Skeletal muscle satellite cell (primary cell): ENCODE data around the gene TMEM270. TPM values are rescaled to one million over a fixed set of nuclear protein-coding genes. Genes with fewer than 3 reads are reported as not detected.
A peak's percentile ranks its signal among the peaks of the same experiment; 100 is the strongest.
"Not testable (repeated sequence)": the region's sequence is repeated elsewhere in the genome, so short reads cannot be mapped to it uniquely, and the experiment has no call there.

ENCODE experiments used
- H3K27me3 ChIP-seq: 2 replicates; pipeline ENCODE4 v1.7.0; 2013; ENCODE audit warnings: low read length; ENCODE audit not compliant: control insufficient read depth, insufficient read depth
- H3K36me3 ChIP-seq: 2 replicates; pipeline ENCODE4 v1.7.0; 2013; ENCODE audit warnings: mild to moderate bottlenecking, control low read depth, low read length; ENCODE audit not compliant: insufficient read depth
- H3K4me1 ChIP-seq: 2 replicates; pipeline ENCODE4 v1.7.0; 2013; ENCODE audit warnings: low read length; ENCODE audit not compliant: control insufficient read depth, insufficient read depth
- H3K4me2 ChIP-seq: 2 replicates; pipeline ENCODE4 v1.7.0; 2013; ENCODE audit warnings: mild to moderate bottlenecking, low read length
- H3K4me3 ChIP-seq: 2 replicates; pipeline ENCODE4 v1.7.0; 2013; ENCODE audit warnings: low read length
- H3K9ac ChIP-seq: 2 replicates; pipeline ENCODE4 v1.7.0; 2013; ENCODE audit warnings: mild to moderate bottlenecking, low read depth, low read length, moderate library complexity
- H3K9me3 ChIP-seq: replicated peaks from 2 replicates; pipeline ENCODE4 v1.7.0; 2013; ENCODE audit warnings: mild to moderate bottlenecking, control low read depth, low read length
- total RNA-seq: library from RNA; depleted of rRNA; stranded (reverse); fragments of >200 nt; gene quantifications from 2 replicates; pipeline ENCODE4 v1.2.3, GENCODE V29; 2012; rRNA removed

TMEM270 gene, protein sequence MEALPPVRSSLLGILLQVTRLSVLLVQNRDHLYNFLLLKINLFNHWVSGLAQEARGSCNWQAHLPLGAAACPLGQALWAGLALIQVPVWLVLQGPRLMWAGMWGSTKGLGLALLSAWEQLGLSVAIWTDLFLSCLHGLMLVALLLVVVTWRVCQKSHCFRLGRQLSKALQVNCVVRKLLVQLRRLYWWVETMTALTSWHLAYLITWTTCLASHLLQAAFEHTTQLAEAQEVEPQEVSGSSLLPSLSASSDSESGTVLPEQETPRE
- not detected in 2 replicates for total RNA-seq

DNA sequence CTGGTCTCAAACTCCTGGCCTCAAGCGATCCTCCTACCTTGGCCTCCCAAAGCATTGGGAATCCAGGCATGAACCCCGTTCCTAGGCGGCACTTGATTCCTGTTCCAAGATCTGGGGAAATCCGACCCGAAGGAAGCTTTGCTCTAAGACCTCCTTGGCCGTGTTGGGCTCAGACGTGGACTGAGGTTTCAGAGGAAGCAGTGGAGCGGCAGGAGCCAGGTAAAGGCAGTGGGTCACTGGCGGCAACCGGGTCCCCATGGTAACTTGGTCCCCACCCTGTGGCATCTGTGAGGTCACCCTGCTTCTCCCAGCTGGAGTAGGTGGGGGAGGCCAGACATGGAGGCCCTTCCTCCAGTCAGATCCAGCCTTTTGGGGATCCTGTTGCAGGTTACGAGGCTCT, at the start of gene TMEM270:
Gene TMEM270 (plus strand): TSS at position 301 of the 400 bp plus-strand sequence. CDS start 36 bp downstream, at position 337.
- no peak within 1 kb of the TSS for H3K4me3 ChIP-seq
- H3K9me3 ChIP-seq, result no peaks in the 10 kb centered on the region
- no peak within 1 kb of the TSS for H3K4me2 ChIP-seq
- no peaks in the 10 kb centered on the region for H3K4me1 ChIP-seq
- H3K36me3 ChIP-seq, result no peaks in the 10 kb centered on the region
- no peak within 1 kb of the TSS for H3K9ac ChIP-seq
- H3K27me3 ChIP-seq, result peaks cover 2% of the 10 kb centered on the region

DNA sequence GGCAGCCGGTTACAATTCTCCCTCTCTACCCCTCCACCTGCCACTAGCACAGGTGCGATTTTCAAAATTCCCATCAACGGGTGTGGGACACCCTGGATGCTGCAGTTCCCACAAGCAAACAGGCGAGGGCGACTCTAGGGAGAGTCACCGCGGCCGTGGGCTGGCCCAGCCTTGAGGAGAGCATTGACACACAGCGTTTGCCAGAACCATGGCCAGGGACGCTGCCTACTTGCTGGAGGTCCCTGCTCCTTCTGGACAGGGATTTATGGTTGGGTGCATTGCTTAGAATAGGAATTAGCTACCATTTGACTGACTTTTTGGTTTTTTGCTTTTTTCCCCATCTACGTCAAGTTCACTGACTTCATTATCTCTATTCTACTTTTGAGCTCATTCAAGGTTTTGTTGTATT, 49.2 kb upstream of the TMEM270 start:
- H3K4me3 ChIP-seq, result no peak overlapping the region
- no peaks in the 10 kb centered on the region for H3K36me3 ChIP-seq
- H3K27me3 ChIP-seq, result no peaks in the 10 kb centered on the region
- H3K4me2 ChIP-seq, result no peak overlapping the region
- H3K4me1 ChIP-seq, result no peaks in the 10 kb centered on the region
- H3K9ac ChIP-seq, result no peak overlapping the region
- H3K9me3 ChIP-seq, result no peaks in the 10 kb centered on the region

- H3K36me3 ChIP-seq, result no peaks in the 10 kb centered on the region
- no peaks in the 10 kb centered on the region for H3K4me1 ChIP-seq
- H3K9ac ChIP-seq, result no peak overlapping the region
- H3K27me3 ChIP-seq, result no peaks in the 10 kb centered on the region
- H3K4me2 ChIP-seq, result no peak overlapping the region
- H3K4me3 ChIP-seq, result no peak overlapping the region
- no peaks in the 10 kb centered on the region for H3K9me3 ChIP-seq
These were observed 48.0 kb upstream of the TMEM270 start for GRCh38 chr7:73812996-73813395.

GRCh38 chr7:73815436-73815835, 45.5 kb upstream of the TMEM270 start:
- H3K4me3 ChIP-seq, result no peak overlapping the region
- H3K36me3 ChIP-seq, result no peaks in the 10 kb centered on the region
- H3K9ac ChIP-seq, result no peak overlapping the region
- H3K4me2 ChIP-seq, result no peak overlapping the region
- H3K4me1 ChIP-seq, result no peaks in the 10 kb centered on the region
- H3K27me3 ChIP-seq, result no peaks in the 10 kb centered on the region
- H3K9me3 ChIP-seq, result no peaks in the 10 kb centered on the region

DNA sequence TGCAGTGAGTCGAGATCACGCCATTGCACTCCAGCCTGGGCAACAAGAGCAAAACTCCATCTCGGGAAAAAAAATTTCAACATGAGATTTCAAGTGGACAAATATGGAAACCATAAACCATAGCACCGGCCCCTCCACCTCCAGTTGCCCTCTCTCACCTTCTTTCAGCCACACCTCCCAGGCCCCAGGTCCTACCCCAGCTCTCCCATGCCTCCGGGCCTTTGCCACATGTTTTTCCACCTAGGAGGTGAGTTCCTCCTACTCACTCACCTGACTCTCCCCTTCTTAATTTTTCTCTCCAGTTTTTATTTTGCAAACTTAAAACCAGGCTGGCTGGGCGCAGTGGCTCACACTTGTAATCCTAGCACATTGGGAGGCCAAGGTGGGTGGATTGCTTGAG, 43.8 kb upstream of the TMEM270 start:
- Histone ChIP-seq H3K4me3 (no peak overlapping the region), H3K4me1 (peaks cover under 1% of the 10 kb centered on the region), H3K9me3 (no peaks in the 10 kb centered on the region), H3K27me3 (no peaks in the 10 kb centered on the region), H3K9ac (no peak overlapping the region), H3K36me3 (no peaks in the 10 kb centered on the region), H3K4me2 (no peak overlapping the region)

- no peak overlapping the region for H3K4me2 ChIP-seq
- H3K9ac ChIP-seq, result no peak overlapping the region
- H3K36me3 ChIP-seq, result no peaks in the 10 kb centered on the region
- no peaks in the 10 kb centered on the region for H3K9me3 ChIP-seq
- H3K4me1 ChIP-seq, result peaks cover 20% of the 10 kb centered on the region
- no peaks in the 10 kb centered on the region for H3K27me3 ChIP-seq
- H3K4me3 ChIP-seq, result no peak overlapping the region
These were observed 40.9 kb upstream of the TMEM270 start for GRCh38 chr7:73820013-73820412.

DNA sequence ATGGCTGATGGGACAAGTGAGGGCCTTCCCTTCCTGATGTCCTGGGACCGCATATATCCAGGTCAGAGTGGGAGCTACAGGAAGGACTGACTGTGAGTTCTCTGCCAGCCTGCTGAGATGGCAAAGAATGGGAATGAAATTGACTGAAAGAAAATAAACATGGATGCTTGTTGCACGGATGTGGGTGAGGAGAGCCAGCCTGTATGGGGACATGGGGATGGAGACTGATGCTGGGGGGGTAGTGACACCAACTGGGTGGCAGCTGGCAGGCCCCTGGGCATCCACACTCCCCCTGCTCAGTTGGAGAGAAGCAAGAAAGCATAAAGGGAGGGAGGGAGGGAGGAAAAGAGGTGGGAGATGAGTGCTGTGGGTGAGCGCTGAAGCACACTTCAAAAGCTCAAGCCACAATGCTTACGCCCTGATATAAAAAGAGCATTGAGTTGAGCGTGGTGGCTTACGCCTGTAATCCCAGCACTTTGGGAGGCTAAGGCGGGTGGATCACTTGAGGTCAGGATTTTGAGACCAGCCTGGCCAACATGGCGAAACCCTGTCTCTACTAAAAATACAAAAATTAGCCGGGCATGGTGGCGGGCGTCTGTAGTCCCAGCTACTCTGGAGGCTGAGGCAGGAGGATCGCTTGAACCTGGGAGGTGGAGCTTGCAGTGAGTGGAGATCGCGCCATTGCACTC, 39.2 kb upstream of the TMEM270 start:
- not testable (repeated sequence) for H3K27me3 ChIP-seq, H3K4me3 ChIP-seq, H3K9ac ChIP-seq, H3K9me3 ChIP-seq, H3K4me2 ChIP-seq, H3K36me3 ChIP-seq
- H3K4me1 ChIP-seq, result peaks cover 21% of the 10 kb centered on the region

GRCh38 chr7:73822319-73823173, 38.4 kb upstream of the TMEM270 start:
- H3K4me2 ChIP-seq, result peak overlapping the region; percentile 77
- peaks cover 23% of the 10 kb centered on the region for H3K4me1 ChIP-seq
- H3K9ac ChIP-seq, result peak overlapping the region; percentile 62
- no peaks in the 10 kb centered on the region for H3K27me3 ChIP-seq
- no peaks in the 10 kb centered on the region for H3K36me3 ChIP-seq
- H3K4me3 ChIP-seq, result peak overlapping the region; percentile 33
- H3K9me3 ChIP-seq, result no peaks in the 10 kb centered on the region

DNA sequence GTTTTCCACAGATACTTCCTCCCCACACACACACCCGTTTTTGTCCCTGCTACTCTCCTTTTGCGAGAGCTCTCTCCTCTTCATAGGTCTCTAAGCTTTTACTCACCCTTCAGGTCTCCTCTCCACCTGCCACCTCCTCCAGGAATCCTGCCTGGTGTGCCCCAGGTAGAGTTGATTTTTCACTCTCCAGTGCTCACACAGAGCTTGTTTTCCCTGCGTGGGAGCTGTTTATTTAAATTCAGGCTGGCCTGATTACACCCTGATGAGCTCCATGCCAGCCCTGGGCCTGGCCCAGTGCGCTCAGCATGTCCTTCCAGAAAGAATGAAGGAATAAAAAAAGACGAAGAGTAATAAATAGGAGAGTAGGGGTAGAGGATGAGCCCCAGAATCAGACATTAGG, 37.7 kb upstream of the TMEM270 start:
- H3K4me2 ChIP-seq, result peak overlapping the region; percentile 77
- H3K27me3 ChIP-seq, result no peaks in the 10 kb centered on the region
- H3K4me1 ChIP-seq, result peaks cover 29% of the 10 kb centered on the region
- no peaks in the 10 kb centered on the region for H3K36me3 ChIP-seq
- peak overlapping the region; percentile 62 for H3K9ac ChIP-seq
- peak overlapping the region; percentile 18 for H3K4me3 ChIP-seq
- H3K9me3 ChIP-seq, result no peaks in the 10 kb centered on the region

DNA sequence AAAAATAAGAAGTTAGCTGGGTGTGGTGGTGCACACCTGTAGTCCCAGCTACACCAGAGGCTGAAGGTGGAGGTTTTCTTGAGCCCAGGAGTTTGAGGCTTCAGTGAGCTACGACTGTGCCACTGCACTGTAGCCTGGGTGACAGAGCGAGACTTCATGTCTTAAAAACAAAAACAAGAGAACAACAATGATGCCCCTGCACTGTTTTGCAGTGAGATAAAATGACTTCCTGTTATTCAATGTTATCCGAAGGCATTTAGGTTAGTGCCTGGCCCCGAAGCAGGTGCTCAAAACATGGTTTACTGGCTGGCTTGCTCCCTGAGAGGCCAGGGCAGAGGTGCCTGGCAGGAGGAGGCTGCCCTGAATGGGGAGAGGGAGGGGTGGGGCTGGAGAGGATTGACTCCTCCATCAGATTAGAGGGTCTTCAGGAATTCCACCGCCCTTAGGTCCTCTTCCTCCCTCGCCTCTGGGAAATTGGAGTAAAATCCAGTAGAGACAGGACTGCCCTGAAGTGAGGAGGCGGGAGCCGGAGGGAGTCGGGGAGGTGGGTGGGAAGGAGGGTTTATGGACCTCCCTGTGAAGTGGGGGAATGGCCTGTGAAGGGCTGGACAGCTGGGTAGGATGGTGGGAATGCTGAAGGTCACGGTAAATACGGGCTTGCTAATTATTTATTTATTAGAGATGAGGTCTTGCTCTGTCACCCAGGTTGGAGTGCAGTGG, 36.9 kb upstream of the TMEM270 start:
- Histone ChIP-seq H3K4me1 (peaks cover 32% of the 10 kb centered on the region), H3K36me3 (no peaks in the 10 kb centered on the region), H3K4me3 (no peak overlapping the region), H3K9me3 (no peaks in the 10 kb centered on the region), H3K27me3 (no peaks in the 10 kb centered on the region), H3K9ac (no peak overlapping the region), H3K4me2 (no peak overlapping the region)

- Histone ChIP-seq H3K4me2 (no peak overlapping the region), H3K4me1 (peaks cover 32% of the 10 kb centered on the region), H3K9ac (no peak overlapping the region), H3K9me3 (no peaks in the 10 kb centered on the region), H3K36me3 (no peaks in the 10 kb centered on the region), H3K4me3 (no peak overlapping the region), H3K27me3 (no peaks in the 10 kb centered on the region)
These were observed 36.0 kb upstream of the TMEM270 start for GRCh38 chr7:73824986-73825385.
